ENCODE measurements around the gene NEAT1.

- TF ChIP-seq POLR2A (IDR thresholded peaks at IDR 0.05; ENCODE audit: low read depth, low read length), result no peak
- no peak for TF ChIP-seq TAF1 (IDR thresholded peaks at IDR 0.05; ENCODE audit: low read depth, low read length)
- TF ChIP-seq POLR2AphosphoS5 (IDR thresholded peaks at IDR 0.05; ENCODE audit: low read depth, low read length), result no peak
- no peak for TF ChIP-seq SPI1 (IDR thresholded peaks at IDR 0.05; ENCODE audit: low read depth, low read length)
- no peak for TF ChIP-seq PAX5 (IDR thresholded peaks at IDR 0.05; ENCODE audit: insufficient read depth, low read length, severe bottlenecking)
- TF ChIP-seq POU2F2 (IDR thresholded peaks at IDR 0.05; ENCODE audit: low read depth, low read length), result no peak
Observed at GRCh38 chr11:65400307-65401072, 22.1 kb upstream of the NEAT1 start.

Measured in GM12891 (cell line).